Neural crest cell (in vitro differentiated cells): Measurements from ENCODE around the gene LPP. TPM values are rescaled to one million over a fixed set of nuclear protein-coding genes. Genes with fewer than 3 reads are reported as not detected.

Experiments
- DNase-seq: peaks from one replicate; pipeline ENCODE4 v3.0.0; 2021; ENCODE audit warnings: low read depth, mixed read lengths, low spot score
- H3K27ac Mint-ChIP-seq: one replicate; pipeline ENCODE4 v1.8.0; 2021; ENCODE audit warnings: mild to moderate bottlenecking, mixed read lengths; ENCODE audit not compliant: unreplicated experiment
- H3K27me3 Mint-ChIP-seq: 2 replicates; pipeline ENCODE4 v1.8.0; 2021; ENCODE audit warnings: low read depth, mild to moderate bottlenecking, mixed read lengths
- H3K36me3 Mint-ChIP-seq: 2 replicates; pipeline ENCODE4 v1.8.0; 2021; ENCODE audit warnings: low read depth, mild to moderate bottlenecking, mixed read lengths
- H3K4me1 Mint-ChIP-seq: 2 replicates; pipeline ENCODE4 v1.8.0; 2021; ENCODE audit warnings: mixed read lengths
- H3K4me3 Mint-ChIP-seq: one replicate; pipeline ENCODE4 v1.8.0; 2021; ENCODE audit warnings: mild to moderate bottlenecking, mixed read lengths
- H3K9me3 Mint-ChIP-seq: 2 replicates; pipeline ENCODE4 v1.8.0; 2021; ENCODE audit warnings: mixed read lengths
- CTCF ChIP-seq: fragments of 200-600 bp; sonication (generic); conservative IDR thresholded peaks from 2 replicates; pipeline ENCODE4 v1.5.0; 2021; ENCODE audit warnings: antibody characterized with exemption, mild to moderate bottlenecking
- total RNA-seq: library from RNA; stranded (reverse); gene quantifications from 2 replicates; pipeline ENCODE4 v1.2.1, GENCODE V29; 2021

Gene LPP
- total RNA-seq, 1 donor from 2014 or later, result 38.7 TPM

- no peak for DNase-seq
- no peak overlapping the region for H3K27ac Mint-ChIP-seq
- peaks cover 5% of the 10 kb centered on the region for H3K4me1 Mint-ChIP-seq
- no peak for TF ChIP-seq CTCF
- peaks cover 2% of the 10 kb centered on the region for H3K9me3 Mint-ChIP-seq
- H3K4me3 Mint-ChIP-seq, result no peak overlapping the region
- no peaks in the 10 kb centered on the region for H3K27me3 Mint-ChIP-seq
- H3K36me3 Mint-ChIP-seq, result peaks cover 6% of the 10 kb centered on the region
Observed at GRCh38 chr3:188534633-188535032, 380.7 kb downstream of the LPP start.

- H3K36me3 Mint-ChIP-seq, result peaks cover 6% of the 10 kb centered on the region
- no peak for TF ChIP-seq CTCF
- H3K27me3 Mint-ChIP-seq, result no peaks in the 10 kb centered on the region
- H3K4me3 Mint-ChIP-seq, result no peak overlapping the region
- H3K27ac Mint-ChIP-seq, result no peak overlapping the region
- DNase-seq, result no peak
- peaks cover 2% of the 10 kb centered on the region for H3K9me3 Mint-ChIP-seq
- H3K4me1 Mint-ChIP-seq, result peaks cover 5% of the 10 kb centered on the region
Observed at GRCh38 chr3:188537606-188538005, 383.6 kb downstream of the LPP start.

- Mint-ChIP-seq H3K36me3 (peaks cover 6% of the 10 kb centered on the region), H3K27ac (no peak overlapping the region), H3K4me3 (no peak overlapping the region), H3K27me3 (no peaks in the 10 kb centered on the region), H3K9me3 (peaks cover 2% of the 10 kb centered on the region), H3K4me1 (peaks cover 3% of the 10 kb centered on the region)
- no peak for TF ChIP-seq CTCF
- no peak for DNase-seq
Observed at GRCh38 chr3:188539037-188539436, 385.1 kb downstream of the LPP start.

GRCh38 chr3:188539631-188540194 lies 385.8 kb downstream of the LPP start:
- Mint-ChIP-seq H3K27ac (no peak overlapping the region), H3K4me1 (no peaks in the 10 kb centered on the region), H3K36me3 (peaks cover 6% of the 10 kb centered on the region)

GRCh38 chr3:188542196-188542595 lies 388.2 kb downstream of the LPP start:
- Mint-ChIP-seq H3K4me1 (peaks cover 4% of the 10 kb centered on the region), H3K36me3 (peaks cover 6% of the 10 kb centered on the region), H3K4me3 (no peak overlapping the region), H3K27ac (no peak overlapping the region), H3K27me3 (no peaks in the 10 kb centered on the region), H3K9me3 (no peaks in the 10 kb centered on the region)
- DNase-seq, result no peak
- TF ChIP-seq CTCF, result no peak

More at GRCh38 chr3:188539631-188540194, 385.8 kb downstream of the LPP start:
- TF ChIP-seq CTCF, result no peak
- Mint-ChIP-seq H3K9me3 (peaks cover 2% of the 10 kb centered on the region), H3K4me3 (no peak overlapping the region), H3K27me3 (no peaks in the 10 kb centered on the region)
- DNase-seq, result no peak
